ENCODE measurements around the gene COL1A1.

The COL1A1 gene

DNA sequence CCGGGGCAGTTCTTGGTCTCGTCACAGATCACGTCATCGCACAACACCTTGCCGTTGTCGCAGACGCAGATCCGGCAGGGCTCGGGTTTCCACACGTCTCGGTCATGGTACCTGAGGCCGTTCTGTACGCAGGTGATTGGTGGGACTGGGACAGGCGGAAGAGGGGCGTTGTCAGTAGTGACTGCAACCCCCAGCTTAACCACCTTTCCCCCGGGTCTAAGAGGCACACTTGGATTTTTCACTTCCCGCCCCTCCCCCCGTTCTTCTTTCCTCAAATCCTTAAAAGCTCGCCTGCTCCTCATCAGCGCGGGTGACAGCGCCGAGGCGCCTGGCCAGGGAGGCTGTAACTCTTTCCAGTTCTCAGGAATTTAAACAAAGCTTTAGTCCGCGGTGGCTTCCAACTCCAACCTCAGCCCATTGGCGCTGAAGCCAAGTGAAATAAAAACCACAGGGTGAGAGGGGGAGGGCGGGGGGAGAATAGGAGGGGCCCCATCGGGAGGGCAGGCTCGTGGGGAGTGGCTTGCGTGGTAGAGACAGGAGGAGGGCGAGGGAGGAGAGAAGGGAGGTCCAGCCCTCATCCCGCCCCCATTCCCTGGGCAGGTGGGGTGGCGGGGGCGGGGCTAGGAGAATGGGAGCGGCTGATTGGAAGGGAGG lies 1.5 kb downstream of the COL1A1 start:
- TF ChIP-seq GATA1 (IDR thresholded peaks at IDR 0.05; ENCODE audit: low read depth, low read length) (no peak), POLR2A (IDR thresholded peaks at IDR 0.05; ENCODE audit: low read length) (no peak)
- DNase-seq: peak; percentile 58 to 68

- no peak for TF ChIP-seq POLR2A (IDR thresholded peaks at IDR 0.05; ENCODE audit: low read length)
- TF ChIP-seq GATA1 (IDR thresholded peaks at IDR 0.05; ENCODE audit: low read depth, low read length): no peak
- DNase-seq: no peak
Observed at GRCh38 chr17:50199211-50199802, 2.1 kb downstream of the COL1A1 start.

DNA sequence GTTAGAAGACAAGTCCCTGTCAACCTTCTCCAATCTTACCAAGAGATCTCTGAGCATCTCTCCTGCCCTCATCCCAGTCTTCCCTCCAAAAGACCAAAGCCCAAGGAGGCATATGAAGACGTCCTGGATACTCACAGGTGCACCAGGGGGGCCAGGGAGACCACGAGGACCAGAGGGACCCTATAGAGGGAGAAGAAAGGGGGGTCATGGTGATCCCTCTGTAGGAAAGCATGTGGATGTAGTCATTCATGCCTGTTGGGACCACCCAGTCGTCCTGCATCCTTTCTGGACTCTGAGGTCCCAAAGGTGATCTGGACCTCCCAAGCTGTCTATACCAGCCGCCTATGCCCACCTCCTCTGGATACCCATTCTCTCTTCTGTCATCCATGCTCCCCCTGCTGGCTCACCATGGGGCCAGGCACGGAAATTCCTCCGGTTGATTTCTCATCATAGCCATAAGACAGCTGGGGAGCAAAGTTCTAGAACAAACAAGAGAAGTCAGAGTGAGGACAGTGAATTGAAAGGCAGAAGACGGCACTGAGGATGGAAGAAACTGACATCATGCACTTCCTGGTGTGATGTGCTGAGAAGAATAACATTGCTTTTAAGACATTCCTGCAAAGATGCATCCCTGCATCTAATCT lies 3.3 kb downstream of the COL1A1 start:
- peak; percentile 31 to 46 for DNase-seq
- no peak for TF ChIP-seq GATA1 (IDR thresholded peaks at IDR 0.05; ENCODE audit: low read depth, low read length)
- no peak for TF ChIP-seq POLR2A (IDR thresholded peaks at IDR 0.05; ENCODE audit: low read length)

- no peak for DNase-seq
- no peak for TF ChIP-seq GATA1 (IDR thresholded peaks at IDR 0.05; ENCODE audit: low read depth, low read length)
- TF ChIP-seq POLR2A (IDR thresholded peaks at IDR 0.05; ENCODE audit: low read length): no peak
Observed at GRCh38 chr17:50196826-50197225, 4.6 kb downstream of the COL1A1 start.

DNA sequence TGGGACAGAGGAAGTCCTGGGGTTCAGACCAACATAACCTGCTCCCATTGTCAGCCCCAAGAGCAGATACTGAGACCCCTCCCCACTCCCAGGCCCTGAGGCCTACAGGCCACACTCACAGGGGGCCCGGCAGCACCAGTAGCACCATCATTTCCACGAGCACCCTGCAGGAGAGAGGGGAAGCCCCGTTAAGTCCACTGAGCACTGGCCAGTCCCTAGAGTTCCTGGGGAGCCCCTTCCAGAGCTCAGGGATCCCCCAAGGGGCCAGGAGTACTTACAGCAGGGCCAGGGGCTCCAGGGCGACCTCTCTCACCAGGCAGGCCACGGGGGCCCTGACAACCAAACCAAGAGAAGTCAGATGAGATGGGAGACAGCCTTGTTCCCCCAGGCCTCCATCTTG lies 5.4 kb downstream of the COL1A1 start:
- no peak for DNase-seq
- no peak for TF ChIP-seq POLR2A (IDR thresholded peaks at IDR 0.05; ENCODE audit: low read length)
- TF ChIP-seq GATA1 (IDR thresholded peaks at IDR 0.05; ENCODE audit: low read depth, low read length): no peak

DNA sequence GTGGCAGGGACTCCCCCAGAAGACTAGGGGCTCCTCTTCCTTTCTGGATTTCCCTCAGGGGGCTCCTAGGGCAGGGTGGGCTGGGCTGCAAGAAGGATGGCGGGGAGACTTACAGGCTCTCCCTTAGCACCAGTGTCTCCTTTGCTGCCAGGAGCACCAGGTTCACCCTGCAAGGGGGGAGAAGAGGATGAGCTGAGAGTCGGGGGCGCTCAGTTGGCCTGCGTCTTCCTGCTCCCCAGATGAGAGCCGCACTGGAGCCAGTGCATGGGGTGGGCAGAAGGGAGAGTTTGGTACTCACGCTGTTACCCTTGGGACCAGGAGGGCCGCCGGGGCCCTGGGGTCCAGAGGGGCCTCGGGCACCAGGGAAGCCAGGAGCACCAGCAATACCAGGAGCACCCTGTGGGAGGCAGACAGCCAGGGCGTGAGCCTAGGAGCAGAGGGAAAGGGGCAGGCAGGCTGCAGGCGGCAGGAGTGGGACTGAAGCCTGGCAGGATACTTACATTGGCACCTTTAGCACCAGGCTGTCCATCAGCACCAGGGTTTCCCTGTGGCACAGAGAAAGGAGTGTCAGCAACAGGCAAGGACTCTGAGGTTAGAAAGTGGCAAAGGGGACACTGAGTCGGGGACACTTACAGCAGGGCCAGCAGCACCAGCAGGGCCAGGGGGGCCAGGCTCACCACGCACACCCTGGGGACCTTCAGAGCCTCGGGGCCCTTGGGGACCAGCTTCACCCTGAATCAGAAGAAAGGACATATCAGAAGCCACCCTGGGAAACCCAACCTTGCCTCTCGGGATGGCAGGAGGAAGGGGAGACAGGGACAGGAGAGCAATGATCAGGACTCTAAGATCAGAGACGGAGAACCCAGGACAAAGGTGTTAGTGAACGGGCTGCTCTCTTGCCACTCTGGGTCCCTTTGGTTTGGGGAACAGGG lies 6.2 kb downstream of the COL1A1 start:
- no peak for DNase-seq
- TF ChIP-seq GATA1 (IDR thresholded peaks at IDR 0.05; ENCODE audit: low read depth, low read length) (no peak), POLR2A (IDR thresholded peaks at IDR 0.05; ENCODE audit: low read length) (no peak)

DNA sequence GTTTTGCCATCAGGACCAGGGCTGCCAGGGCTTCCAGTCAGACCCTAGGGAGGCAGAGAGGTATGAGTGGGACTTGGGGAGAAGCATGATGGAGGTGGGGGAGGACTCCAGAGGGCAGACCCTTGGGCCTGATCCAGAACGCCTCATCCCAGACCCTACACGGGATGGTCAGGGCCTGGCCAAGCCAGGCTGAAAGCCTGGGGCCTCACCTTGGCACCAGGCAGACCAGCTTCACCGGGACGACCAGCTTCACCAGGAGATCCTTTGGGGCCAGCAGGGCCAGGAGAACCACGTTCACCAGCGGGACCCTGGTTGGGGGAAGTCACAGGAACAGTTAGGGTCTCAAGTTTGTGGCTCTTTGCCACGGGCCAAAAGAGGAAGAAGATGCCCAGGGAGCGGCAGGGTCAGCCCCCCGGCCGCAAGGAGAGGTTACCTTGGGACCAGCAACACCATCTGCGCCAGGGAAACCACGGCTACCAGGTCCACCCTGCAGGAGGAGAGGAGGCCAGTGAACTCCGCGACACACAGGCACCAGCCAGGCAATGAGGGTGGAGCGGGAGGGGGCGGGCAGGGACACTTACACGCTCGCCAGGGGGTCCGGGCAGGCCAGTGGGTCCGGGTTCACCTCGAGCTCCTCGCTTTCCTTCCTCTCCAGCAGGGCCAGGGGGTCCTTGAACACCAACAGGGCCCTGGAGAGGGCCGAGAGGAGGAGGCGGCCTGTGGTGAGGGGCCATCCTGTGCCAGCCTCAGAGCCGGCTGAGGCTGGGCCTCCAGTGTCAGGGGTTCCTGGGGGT lies 7.1 kb downstream of the COL1A1 start:
- DNase-seq: no peak
- TF ChIP-seq GATA1 (IDR thresholded peaks at IDR 0.05; ENCODE audit: low read depth, low read length) (no peak), POLR2A (IDR thresholded peaks at IDR 0.05; ENCODE audit: low read length) (no peak)

GRCh38 chr17:50192618-50193291 lies 8.7 kb downstream of the COL1A1 start:
- TF ChIP-seq POLR2A (IDR thresholded peaks at IDR 0.05; ENCODE audit: low read length) (no peak), GATA1 (IDR thresholded peaks at IDR 0.05; ENCODE audit: low read depth, low read length) (no peak)
- no peak for DNase-seq

- no peak for DNase-seq
- TF ChIP-seq GATA1 (IDR thresholded peaks at IDR 0.05; ENCODE audit: low read depth, low read length): no peak
- TF ChIP-seq POLR2A (IDR thresholded peaks at IDR 0.05; ENCODE audit: low read length): no peak
Observed at GRCh38 chr17:50192144-50192617, 9.2 kb downstream of the COL1A1 start.

DNA sequence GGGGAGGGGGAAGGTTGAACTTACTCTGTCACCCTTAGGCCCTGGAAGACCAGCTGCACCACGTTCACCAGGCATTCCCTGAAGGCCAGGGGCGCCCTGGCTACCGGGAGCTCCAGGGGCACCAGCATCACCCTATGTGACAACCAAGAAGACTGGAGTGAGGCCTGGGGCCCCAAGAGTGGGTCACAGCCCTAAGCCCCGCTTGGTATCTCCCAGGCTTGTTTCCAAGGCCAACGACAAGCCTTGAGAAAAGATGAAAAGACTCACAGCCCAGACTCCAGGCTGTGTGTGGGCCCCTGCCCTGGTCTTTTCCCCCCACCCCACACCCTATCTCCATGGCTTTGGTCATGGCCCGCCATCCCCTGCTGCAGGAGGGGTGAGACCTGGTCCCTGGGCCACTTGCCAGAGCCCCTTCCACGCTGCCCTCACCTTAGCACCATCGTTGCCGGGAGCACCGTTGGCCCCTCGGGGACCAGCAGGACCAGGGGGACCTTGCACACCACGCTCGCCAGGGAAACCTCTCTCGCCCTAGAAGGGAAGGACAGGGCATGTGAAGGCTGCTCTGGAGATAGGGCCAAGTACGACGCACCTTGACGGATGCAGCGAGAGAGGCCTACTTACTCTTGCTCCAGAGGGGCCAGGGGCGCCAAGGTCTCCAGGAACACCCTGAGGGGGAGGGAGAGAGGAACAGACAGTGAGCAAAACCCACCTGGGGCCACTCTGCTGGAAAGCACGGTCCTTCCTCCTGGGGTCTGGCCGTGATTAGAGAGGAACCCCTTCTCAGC lies 9.9 kb downstream of the COL1A1 start:
- DNase-seq: no peak
- TF ChIP-seq GATA1 (IDR thresholded peaks at IDR 0.05; ENCODE audit: low read depth, low read length) (no peak), POLR2A (IDR thresholded peaks at IDR 0.05; ENCODE audit: low read length) (no peak)

- no peak for DNase-seq
- TF ChIP-seq GATA1 (IDR thresholded peaks at IDR 0.05; ENCODE audit: low read depth, low read length) (no peak), POLR2A (IDR thresholded peaks at IDR 0.05; ENCODE audit: low read length) (no peak)
Observed at GRCh38 chr17:50190603-50191358, 10.7 kb downstream of the COL1A1 start.

All from erythroblast (primary cell).